GM12873 (cell line): Measurements from ENCODE around the gene RAB31.

Experiments
- CTCF ChIP-seq: IDR thresholded peaks from 2 replicates; pipeline ENCODE4 v1.5.1; 2012; ENCODE audit warnings: low read depth, mild to moderate bottlenecking, moderate library complexity, low read length, control low read depth; ENCODE audit not compliant: insufficient read depth; ENCODE audit errors: missing control alignments

Gene RAB31

GRCh38 chr18:9885170-9886004, 177.3 kb downstream of the RAB31 start, which contains the start of gene TXNDC2:
TSS of gene TXNDC2 (plus strand) at chr18:9885973. CDS start at chr18:9886681, 708 bp downstream.
- TF ChIP-seq CTCF: no peak

- TF ChIP-seq CTCF: no peak
Observed at GRCh38 chr18:9886005-9886348, 177.9 kb downstream of the RAB31 start.

GRCh38 chr18:9887992-9888391, 179.9 kb downstream of the RAB31 start:
- no peak for TF ChIP-seq CTCF

- no peak for TF ChIP-seq CTCF
Observed at GRCh38 chr18:9890196-9890595, 182.1 kb downstream of the RAB31 start.

- TF ChIP-seq CTCF: no peak
Observed at GRCh38 chr18:9890957-9891356, 182.9 kb downstream of the RAB31 start.

GRCh38 chr18:9894454-9895068, 186.5 kb downstream of the RAB31 start:
- no peak for TF ChIP-seq CTCF

GRCh38 chr18:9897129-9897528, 189.0 kb downstream of the RAB31 start:
- no peak for TF ChIP-seq CTCF
